Motor neuron (in vitro differentiated cells): ENCODE results near the gene PTPRE. TPM values are rescaled to one million over a fixed set of nuclear protein-coding genes. Genes with fewer than 3 reads are reported as not detected.

ENCODE experiments used
- ATAC-seq, 8 experiments: fragments of 200-7000 bp; cut with Tn5 transposase; replicated peaks in 6 of 8; 2 replicates each; pipeline ENCODE4 v1.8.0; 2021; ENCODE audit warnings: mild to moderate bottlenecking in 8 of 8, moderate library complexity in 8 of 8
- H3K27ac ChIP-seq, 2 donors: fragments of 250-450 bp; sonication (Bioruptor Pico); 2 replicates each; pipeline ENCODE4 v1.9.0; 2021; ENCODE audit warnings: antibody characterized with exemption in 2 of 2, mild to moderate bottlenecking in 2 of 2, moderate library complexity in 1 of 2
- H3K4me1 ChIP-seq, 2 donors: fragments of 250-450 bp; sonication (Bioruptor Pico); replicated peaks in 1 of 2; 2 replicates each; pipeline ENCODE4 v1.6.1; 2021; ENCODE audit warnings: antibody characterized with exemption in 2 of 2, mild to moderate bottlenecking in 2 of 2, moderate library complexity in 1 of 2
- H3K4me3 ChIP-seq, 5 donors: fragments of 250-450 bp; sonication (Bioruptor Pico); 2 replicates each; pipeline ENCODE4 v1.9.0; 2021; ENCODE audit warnings: antibody characterized with exemption in 5 of 5, mild to moderate bottlenecking in 5 of 5, moderate library complexity in 4 of 5
- WGBS, 10 experiments: fragments of 450-650 bp; shearing (Covaris generic); methylation state at CpG; one replicate each; pipeline ENCODE4 v1.0.0; 2022; 5-methylcytosine and 5-hydroxymethylcytosine counted together
- in situ Hi-C, 9 experiments: fragments of 400-800 bp; cut with MboI; loops; one replicate each; pipeline ENCODE4 v1.15.0; 2021; ENCODE audit warnings: low sequenced_read_pairs in 9 of 9, low pct_unique_long_range_greater_than_20kb in 2 of 9; ENCODE audit not compliant: unreplicated experiment in 9 of 9
- total RNA-seq, 8 experiments: library from RNA; unstranded; fragments of 300-600 nt; gene quantifications; 2 replicates each; pipeline versions ENCODE4 v1.2.3 to v1.2.4, GENCODE V29; 2022

PTPRE gene
- total RNA-seq, 8 experiments from 2014 or later: 0.09 to 17.6 (median 3.9) TPM

- Histone ChIP-seq H3K4me3 (no peak overlapping the region), H3K27ac (no peak overlapping the region), H3K4me1 (peaks cover 0 to 11% of the 10 kb centered on the region in 2 donors)
- ATAC-seq: no peak
- in situ Hi-C loops: no loop called here
- 17 to 100% (median 76%) methylated on average over 1 to 4 of the region's 6 CpGs; no CpG with 5 or more reads in 3 of the 10 experiments for WGBS, 10 experiments
These were observed 18.7 kb downstream of the PTPRE start for GRCh38 chr10:127925471-127926207.

DNA sequence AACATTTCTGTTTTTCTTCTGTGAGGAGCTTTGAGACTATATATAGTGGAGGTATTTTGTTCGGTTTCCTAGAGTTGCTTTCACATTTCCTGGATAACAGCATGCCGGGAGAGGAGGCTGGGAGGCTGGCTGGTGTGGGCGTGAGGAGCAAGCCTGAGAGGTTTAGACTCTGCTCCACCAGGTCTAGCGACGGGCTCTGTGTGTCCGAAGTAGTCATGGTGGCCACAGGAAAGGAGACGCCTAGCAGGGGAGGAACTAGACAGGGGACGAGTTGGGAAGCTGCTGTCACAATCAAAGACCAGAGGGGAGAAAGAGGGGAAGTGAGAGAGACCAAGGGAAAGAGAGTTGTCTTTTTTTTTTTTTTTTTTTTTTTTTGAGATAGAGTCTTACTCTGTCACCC, 19.6 kb downstream of the PTPRE start:
- H3K27ac ChIP-seq: no peak overlapping the region
- in situ Hi-C loops: no loop called here
- WGBS, 10 experiments: 20 to 100% (median 69%) methylated on average over 1 to 7 of the region's 8 CpGs; no CpG with 5 or more reads in 2 of the 10 experiments

GRCh38 chr10:127928021-127928806, 21.3 kb downstream of the PTPRE start:
- ATAC-seq: peak in 6 of 8 experiments; percentile 28 to 88 (median 64)
- in situ Hi-C loops: no loop called here
- peaks cover 0 to 11% of the 10 kb centered on the region in 2 donors for H3K4me1 ChIP-seq
- no peak overlapping the region for H3K4me3 ChIP-seq
- no peak overlapping the region for H3K27ac ChIP-seq
- 20 to 77% (median 53%) methylated on average over 4 to 10 of the region's 10 CpGs for WGBS, 10 experiments

More for the DNA sequence above, 19.6 kb downstream of the PTPRE start:
- no peak for ATAC-seq
- Histone ChIP-seq H3K4me3 (no peak overlapping the region), H3K4me1 (peaks cover 0 to 11% of the 10 kb centered on the region in 2 donors)

DNA sequence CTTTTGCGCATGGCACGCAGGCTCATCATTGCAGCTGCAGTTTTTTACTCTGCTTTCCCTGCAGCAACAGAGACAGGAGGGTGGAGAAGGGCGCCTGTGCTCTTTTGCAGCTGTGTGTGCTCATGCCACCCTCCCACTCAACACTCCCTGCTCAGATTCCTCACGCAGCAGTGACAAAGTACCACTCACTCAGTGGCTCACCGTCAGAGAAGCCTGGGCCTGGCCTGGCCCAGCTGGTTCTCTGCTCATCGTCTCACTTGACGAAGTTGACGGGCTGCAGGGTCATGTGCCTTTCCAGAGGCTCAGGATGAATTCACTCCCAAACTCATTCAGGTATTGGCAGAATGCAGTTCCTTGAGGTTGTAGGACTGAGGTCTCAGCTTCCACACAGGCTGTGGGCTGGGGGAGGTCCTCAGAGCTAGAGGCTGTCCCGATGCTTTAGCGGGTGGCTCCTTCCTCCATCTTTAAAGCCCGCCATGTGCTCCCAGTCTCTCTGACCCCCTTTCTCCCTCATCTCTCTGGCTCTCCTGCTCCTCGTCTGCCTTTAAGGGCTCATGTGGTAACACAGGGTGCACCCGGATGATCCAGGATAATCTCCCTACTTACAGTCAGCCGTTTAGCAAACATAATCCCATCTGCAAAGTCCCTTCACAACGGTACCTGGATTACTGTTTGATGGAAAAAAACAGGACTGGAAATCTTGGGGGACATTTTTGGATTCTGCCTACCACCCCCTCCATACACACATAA, 25.8 kb downstream of the PTPRE start:
- in situ Hi-C loops: no loop called here
- ATAC-seq: no peak
- no peak overlapping the region for H3K4me3 ChIP-seq
- peaks cover 22 to 25% of the 10 kb centered on the region in 2 donors for H3K4me1 ChIP-seq
- WGBS, 10 experiments: 44 to 100% (median 83%) methylated on average over 1 to 10 of the region's 15 CpGs; no CpG with 5 or more reads in 2 of the 10 experiments
- no peak overlapping the region for H3K27ac ChIP-seq

DNA sequence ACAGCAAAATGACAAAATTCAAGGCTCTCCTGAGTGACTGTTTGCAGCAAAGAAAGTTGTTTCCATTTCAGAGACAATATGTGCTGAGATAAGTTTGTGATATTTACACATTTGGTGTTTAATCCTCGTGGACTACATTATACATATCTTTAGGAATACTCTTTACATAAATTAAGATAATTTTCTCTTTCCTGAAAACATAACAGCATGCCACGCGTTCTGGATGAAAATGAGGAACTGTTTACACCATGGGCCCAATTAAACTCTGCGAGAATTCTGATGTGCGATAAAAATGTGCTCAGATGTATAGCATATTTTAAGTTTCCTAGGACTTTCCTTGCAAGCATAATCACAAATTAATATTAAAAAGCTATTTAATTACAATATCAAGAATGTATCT, 26.4 kb downstream of the PTPRE start:
- H3K27ac ChIP-seq: no peak overlapping the region
- 38 to 100% (median 87%) methylated on average over 1 to 5 of the region's 5 CpGs; no CpG with 5 or more reads in 3 of the 10 experiments for WGBS, 10 experiments
- peak in 1 of 8 experiments; percentile 44 for ATAC-seq
- in situ Hi-C loops: no loop called here
- no peak overlapping the region for H3K4me3 ChIP-seq
- peaks cover 26 to 29% of the 10 kb centered on the region in 2 donors for H3K4me1 ChIP-seq

GRCh38 chr10:127934383-127934782, 27.5 kb downstream of the PTPRE start:
- in situ Hi-C loops: no loop called here
- ATAC-seq: no peak
- Histone ChIP-seq H3K4me1 (peaks cover 22 to 26% of the 10 kb centered on the region in 2 donors), H3K27ac (no peak overlapping the region), H3K4me3 (no peak overlapping the region)
- 60 to 100% (median 91%) methylated on average over 1 to 9 of the region's 14 CpGs; no CpG with 5 or more reads in 3 of the 10 experiments for WGBS, 10 experiments

DNA sequence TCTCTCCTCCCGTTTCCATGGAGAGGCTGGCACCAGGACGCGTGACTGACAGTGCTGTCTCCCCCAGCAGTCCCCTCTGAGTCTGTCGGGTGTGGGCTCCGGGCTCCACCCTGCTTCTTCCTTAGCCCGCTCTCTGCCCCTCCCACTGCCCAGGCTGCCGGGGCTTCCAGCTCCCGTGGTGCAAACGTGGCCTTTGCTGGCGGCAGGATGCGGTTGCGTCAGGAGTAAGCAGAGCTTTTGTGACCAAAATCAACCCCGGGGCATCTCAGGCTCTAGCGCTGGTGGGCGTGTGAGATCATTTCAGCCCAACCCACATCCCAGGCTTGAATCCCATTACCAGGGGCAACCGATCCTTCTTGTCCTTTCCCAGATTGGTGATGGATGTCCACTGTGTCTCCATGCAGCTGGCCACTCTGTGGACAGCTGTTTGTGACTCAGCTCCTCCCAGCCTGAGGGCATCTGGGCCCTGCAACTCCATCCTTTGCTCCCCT, 28.2 kb downstream of the PTPRE start:
- H3K4me3 ChIP-seq: no peak overlapping the region
- WGBS, 10 experiments: 40 to 76% (median 67%) methylated on average over 3 to 10 of the region's 16 CpGs; no CpG with 5 or more reads in 6 of the 10 experiments
- ATAC-seq: peak in 5 of 8 experiments; percentile 80 to 88 (median 84)
- H3K27ac ChIP-seq: peak overlapping the region in 1 of 2 donors; percentile 54
- H3K4me1 ChIP-seq: peaks cover 22 to 26% of the 10 kb centered on the region in 2 donors
- in situ Hi-C loops: no loop called here

DNA sequence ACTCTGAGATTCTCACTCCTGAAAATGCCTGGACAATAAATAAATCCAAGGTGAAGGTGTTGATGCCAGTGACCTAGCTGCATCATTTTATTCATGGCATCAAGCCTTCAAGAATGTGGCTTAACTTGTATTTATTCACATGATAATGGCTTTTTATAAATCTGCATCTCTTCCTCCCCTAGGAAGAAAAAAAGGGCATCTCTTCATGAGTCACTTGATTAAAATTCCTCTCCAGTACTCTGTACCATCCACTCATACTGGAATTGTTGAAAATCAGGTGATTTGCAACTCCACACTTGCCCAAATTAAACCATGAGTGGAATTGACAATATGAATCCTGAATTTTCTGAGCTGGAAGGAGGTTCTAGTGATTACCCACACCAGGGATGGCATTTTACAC, 30.2 kb downstream of the PTPRE start:
- H3K27ac ChIP-seq: no peak overlapping the region
- no peak overlapping the region for H3K4me3 ChIP-seq
- ATAC-seq: peak in 4 of 8 experiments; percentile 31 to 85 (median 62)
- H3K4me1 ChIP-seq: peaks cover 22 to 26% of the 10 kb centered on the region in 2 donors
- in situ Hi-C loops: no loop called here

DNA sequence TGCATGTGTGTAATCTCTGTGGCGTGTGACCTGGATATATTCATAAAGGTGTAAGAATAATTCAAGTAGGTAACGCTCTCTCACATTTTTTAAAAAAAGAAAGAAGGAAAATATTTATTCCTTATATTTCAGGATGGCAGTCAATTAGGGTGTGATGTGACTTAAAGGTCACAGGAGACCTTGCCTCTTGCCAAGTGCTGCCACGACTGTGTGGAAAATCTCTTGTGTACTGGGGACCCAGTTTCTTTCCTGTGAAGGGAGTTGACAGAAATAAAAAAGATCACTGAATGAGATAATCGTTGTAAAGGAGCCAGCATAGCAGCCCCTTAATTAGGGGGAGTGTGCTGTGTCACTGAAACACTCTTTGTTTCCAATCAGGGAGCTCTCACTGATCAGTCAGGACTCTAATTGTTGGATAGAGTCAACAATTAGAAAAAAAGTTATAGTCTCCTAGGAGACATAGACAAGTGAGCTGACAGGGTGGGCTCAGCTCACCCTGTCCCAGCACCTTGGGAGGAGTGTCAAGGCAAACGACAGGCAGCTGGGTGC, 31.1 kb downstream of the PTPRE start:
- in situ Hi-C loops: no loop called here
- ATAC-seq: peak in 5 of 8 experiments; percentile 49 to 61 (median 56)
- H3K4me3 ChIP-seq: no peak overlapping the region
- 6 to 100% (median 50%) methylated on average over 1 to 4 of the region's 5 CpGs; no CpG with 5 or more reads in 1 of the 10 experiments for WGBS, 10 experiments
- H3K4me1 ChIP-seq: peaks cover 22 to 26% of the 10 kb centered on the region in 2 donors
- no peak overlapping the region for H3K27ac ChIP-seq

DNA sequence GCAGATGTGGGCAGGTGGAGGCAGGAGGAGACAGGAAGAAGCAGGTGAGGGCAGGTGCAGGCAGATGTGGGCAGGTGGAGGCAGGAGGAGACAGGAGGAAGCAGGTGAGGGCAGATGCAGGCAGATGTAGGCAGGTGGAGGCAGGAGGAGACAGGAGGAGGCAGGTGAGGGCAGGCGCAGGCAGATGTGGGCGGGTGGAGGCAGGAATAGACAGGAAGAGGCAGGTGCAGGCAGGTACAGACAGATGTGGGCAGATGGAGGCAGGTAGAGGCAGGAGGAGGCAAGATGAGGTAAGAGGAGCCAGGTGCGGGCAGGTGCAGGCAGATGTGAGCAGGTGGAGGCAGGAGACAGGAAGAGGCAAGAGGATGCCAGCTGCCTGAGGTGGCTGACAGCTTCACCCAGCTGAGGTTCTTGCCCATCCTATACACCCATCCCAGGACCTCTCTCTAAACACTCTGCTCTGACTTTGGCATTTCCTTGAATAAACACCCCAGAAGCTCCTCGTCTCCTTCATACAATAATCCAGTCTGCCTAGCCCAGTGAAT, 33.0 kb downstream of the PTPRE start:
- H3K27ac ChIP-seq: no peak overlapping the region
- in situ Hi-C loops: no loop called here
- no peak for ATAC-seq
- no peak overlapping the region for H3K4me3 ChIP-seq
- WGBS, 10 experiments: 73 to 100% (median 100%) methylated on average over 1 to 2 of the region's 4 CpGs; no CpG with 5 or more reads in 4 of the 10 experiments
- H3K4me1 ChIP-seq: peaks cover 24 to 26% of the 10 kb centered on the region in 2 donors

DNA sequence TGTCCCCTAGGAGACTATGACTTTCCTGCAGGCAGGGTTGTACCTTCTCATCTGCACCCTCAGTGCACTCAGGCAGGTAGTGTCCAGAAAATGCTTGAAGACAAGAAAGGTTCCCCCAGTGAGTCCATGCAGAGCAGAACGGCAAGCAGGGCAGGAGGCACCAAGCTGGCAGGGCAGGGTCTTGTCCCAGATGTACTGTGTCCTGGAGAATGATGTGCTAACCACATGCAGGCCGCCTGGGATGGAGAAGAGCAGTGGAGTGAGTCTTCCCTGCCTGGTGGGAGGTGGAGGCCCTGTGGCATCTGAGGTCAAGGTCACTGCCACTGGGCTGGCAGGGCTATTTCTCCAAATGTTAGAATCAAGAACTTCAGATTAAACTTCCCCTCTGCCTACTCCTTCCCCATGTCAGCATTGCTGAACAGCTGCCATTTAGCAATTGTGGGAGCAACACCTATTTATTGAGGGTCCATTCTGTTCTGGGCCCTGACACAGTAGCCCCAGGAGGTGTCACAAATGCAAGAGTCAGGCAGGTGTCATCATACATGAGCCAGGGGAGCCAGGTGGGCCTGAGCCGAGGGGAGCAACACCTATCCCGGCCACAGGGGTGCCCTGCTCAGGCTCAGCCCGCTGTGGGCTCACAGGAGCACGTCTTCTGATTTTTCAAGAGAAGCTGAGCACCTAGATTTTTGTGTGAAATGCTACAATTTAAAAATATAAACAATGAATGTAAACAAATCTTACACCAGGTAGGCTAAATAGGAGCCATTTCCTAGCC, 34.1 kb downstream of the PTPRE start:
- Histone ChIP-seq H3K4me3 (no peak overlapping the region), H3K27ac (no peak overlapping the region), H3K4me1 (peaks cover 25 to 27% of the 10 kb centered on the region in 2 donors)
- 28 to 100% (median 71%) methylated on average over 2 to 5 of the region's 6 CpGs; no CpG with 5 or more reads in 5 of the 10 experiments for WGBS, 10 experiments
- in situ Hi-C loops: no loop called here
- ATAC-seq: no peak
